ENCODE results near the gene FBN1.

DNA sequence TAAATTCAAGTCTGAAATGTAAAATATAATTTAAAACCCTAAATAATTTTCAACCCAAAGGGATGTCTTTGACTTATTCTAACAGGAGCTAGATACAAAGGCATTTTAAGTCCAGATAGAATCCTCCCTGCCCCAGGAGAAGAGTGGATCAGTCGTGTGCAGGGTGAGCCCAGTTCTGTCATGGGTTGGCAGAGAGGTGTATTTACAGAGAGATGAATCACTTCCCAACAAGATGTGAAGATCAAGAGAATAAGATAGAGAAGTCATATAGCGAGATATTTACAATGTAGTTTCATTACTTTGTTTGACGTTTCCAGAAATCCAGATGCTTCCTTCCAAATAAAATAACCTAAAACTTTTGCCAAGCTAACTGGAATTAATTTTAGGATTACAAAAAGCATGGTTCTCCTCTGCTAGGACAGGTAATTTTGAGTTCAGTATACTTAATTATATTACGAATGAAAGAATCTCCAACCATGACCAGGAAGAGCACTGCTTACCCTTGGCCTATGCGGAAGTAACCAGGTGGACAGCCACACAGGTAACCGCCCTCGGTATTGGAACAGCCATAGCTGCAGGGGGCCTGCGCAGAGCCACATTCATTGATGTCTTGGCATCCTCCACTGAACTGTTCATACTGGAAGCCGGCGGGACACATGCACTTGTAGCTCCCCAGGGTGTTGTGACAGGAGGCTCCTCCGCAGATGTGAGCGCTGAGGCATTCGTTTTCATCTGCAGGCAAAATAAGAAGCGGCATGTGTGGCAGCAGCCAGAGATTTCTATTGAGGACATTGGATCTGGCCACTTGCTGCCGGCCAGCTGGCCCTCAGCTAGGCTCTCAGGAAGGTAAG, 230.2 kb downstream of the FBN1 start:
- TF ChIP-seq, protein P1, sequence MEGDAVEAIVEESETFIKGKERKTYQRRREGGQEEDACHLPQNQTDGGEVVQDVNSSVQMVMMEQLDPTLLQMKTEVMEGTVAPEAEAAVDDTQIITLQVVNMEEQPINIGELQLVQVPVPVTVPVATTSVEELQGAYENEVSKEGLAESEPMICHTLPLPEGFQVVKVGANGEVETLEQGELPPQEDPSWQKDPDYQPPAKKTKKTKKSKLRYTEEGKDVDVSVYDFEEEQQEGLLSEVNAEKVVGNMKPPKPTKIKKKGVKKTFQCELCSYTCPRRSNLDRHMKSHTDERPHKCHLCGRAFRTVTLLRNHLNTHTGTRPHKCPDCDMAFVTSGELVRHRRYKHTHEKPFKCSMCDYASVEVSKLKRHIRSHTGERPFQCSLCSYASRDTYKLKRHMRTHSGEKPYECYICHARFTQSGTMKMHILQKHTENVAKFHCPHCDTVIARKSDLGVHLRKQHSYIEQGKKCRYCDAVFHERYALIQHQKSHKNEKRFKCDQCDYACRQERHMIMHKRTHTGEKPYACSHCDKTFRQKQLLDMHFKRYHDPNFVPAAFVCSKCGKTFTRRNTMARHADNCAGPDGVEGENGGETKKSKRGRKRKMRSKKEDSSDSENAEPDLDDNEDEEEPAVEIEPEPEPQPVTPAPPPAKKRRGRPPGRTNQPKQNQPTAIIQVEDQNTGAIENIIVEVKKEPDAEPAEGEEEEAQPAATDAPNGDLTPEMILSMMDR (IDR thresholded peaks at IDR 0.05), result no peak
- TF ChIP-seq POLR2A (IDR thresholded peaks at IDR 0.05) (no peak), POLR2AphosphoS5 (IDR thresholded peaks at IDR 0.05) (no peak)
